GM23338 (cell line): Measurements from ENCODE around the gene TAOK2. TPM values are rescaled to one million over a fixed set of nuclear protein-coding genes. Genes with fewer than 3 reads are reported as not detected.
A peak's percentile ranks its signal among the peaks of the same experiment; 100 is the strongest.

ENCODE experiments used
- ATAC-seq: fragments of 200-7000 bp; cut with Tn5 transposase; 3 replicates; pipeline ENCODE4 v1.9.1; 2020
- DNase-seq: peaks from one replicate; pipeline ENCODE4 v3.0.0-alpha.2; 2015; ENCODE audit warnings: low spot score
- H2AFZ ChIP-seq: fragments of 200-600 bp; sonication (generic); 2 replicates; pipeline ENCODE4 v1.8.0; 2016; ENCODE audit warnings: antibody characterized with exemption, mild to moderate bottlenecking, moderate library complexity
- H3F3A ChIP-seq: fragments of 200-600 bp; sonication (generic); replicated peaks from 2 replicates; pipeline ENCODE4 v1.8.0; 2017; ENCODE audit warnings: antibody characterized with exemption, mixed run types, low read depth
- H3K27ac ChIP-seq: fragments of 200-600 bp; sonication (generic); 2 replicates; pipeline ENCODE4 v1.6.1; 2016; ENCODE audit warnings: low read depth
- H3K27me3 ChIP-seq: fragments of 200-600 bp; sonication (generic); 2 replicates; pipeline ENCODE4 v1.8.0; 2016; ENCODE audit warnings: mild to moderate bottlenecking, mixed run types, moderate library complexity; ENCODE audit not compliant: insufficient read depth
- H3K36me3 ChIP-seq: fragments of 200-600 bp; sonication (generic); 2 replicates; pipeline ENCODE4 v1.8.0; 2016; ENCODE audit warnings: mild to moderate bottlenecking; ENCODE audit not compliant: insufficient read depth
- H3K4me1 ChIP-seq: fragments of 200-600 bp; sonication (generic); 2 replicates; pipeline ENCODE4 v1.8.0; 2016; ENCODE audit warnings: mild to moderate bottlenecking, moderate library complexity; ENCODE audit not compliant: insufficient read depth
- H3K4me2 ChIP-seq: fragments of 200-600 bp; sonication (generic); 2 replicates; pipeline ENCODE4 v1.7.1; 2017; ENCODE audit warnings: mixed run types
- H3K4me3 ChIP-seq: fragments of 200-600 bp; sonication (generic); 2 replicates; pipeline ENCODE4 v1.6.1; 2016; ENCODE audit warnings: mixed run types
- H3K79me2 ChIP-seq: fragments of 200-600 bp; sonication (generic); replicated peaks from 2 replicates; pipeline ENCODE4 v1.8.0; 2017; ENCODE audit warnings: mild to moderate bottlenecking; ENCODE audit not compliant: insufficient read depth
- H3K9me2 ChIP-seq: fragments of 200-600 bp; sonication (generic); 2 replicates; pipeline ENCODE4 v1.8.0; 2017; ENCODE audit not compliant: insufficient read depth
- H4K20me1 ChIP-seq: fragments of 200-600 bp; sonication (generic); replicated peaks from 2 replicates; pipeline ENCODE4 v1.8.0; 2017; ENCODE audit warnings: mild to moderate bottlenecking; ENCODE audit not compliant: insufficient read depth
- H3K27ac Mint-ChIP-seq: 2 replicates; pipeline ENCODE4 v1.8.0; 2020; ENCODE audit warnings: inconsistent platforms, mild to moderate bottlenecking, moderate library complexity, mixed read lengths
- H3K27me3 Mint-ChIP-seq: 3 replicates; pipeline ENCODE4 v1.8.0; 2022; ENCODE audit warnings: low read depth, mild to moderate bottlenecking, moderate library complexity, mixed read lengths, inconsistent platforms; ENCODE audit not compliant: insufficient read depth, poor library complexity
- H3K36me3 Mint-ChIP-seq: 3 replicates; pipeline ENCODE4 v1.8.0; 2021; ENCODE audit warnings: low read depth, mild to moderate bottlenecking, inconsistent platforms, moderate library complexity, mixed read lengths
- H3K4me1 Mint-ChIP-seq: 3 replicates; pipeline ENCODE4 v1.8.0; 2020; ENCODE audit warnings: mild to moderate bottlenecking, inconsistent platforms, mixed read lengths
- H3K4me3 Mint-ChIP-seq: 3 replicates; pipeline ENCODE4 v1.8.0; 2021; ENCODE audit warnings: moderate library complexity, mild to moderate bottlenecking, inconsistent platforms, mixed read lengths
- H3K9me3 Mint-ChIP-seq: 3 replicates; pipeline ENCODE4 v1.8.0; 2020; ENCODE audit warnings: moderate library complexity, mild to moderate bottlenecking, inconsistent platforms, mixed read lengths
- CREB1 ChIP-seq: fragments of 250-450 bp; sonication (Bioruptor Pico); IDR thresholded peaks from 2 replicates; pipeline ENCODE4 v1.5.0; 2020; ENCODE audit warnings: low read depth, mild to moderate bottlenecking, moderate library complexity
- EZH2 ChIP-seq: fragments of 200-600 bp; sonication (generic); IDR thresholded peaks from one replicate; pipeline ENCODE4 v1.8.0; 2017; ENCODE audit warnings: antibody characterized with exemption, mild to moderate bottlenecking, low read depth; ENCODE audit not compliant: unreplicated experiment
- EZH2phosphoT487 ChIP-seq: fragments of 200-600 bp; sonication (generic); IDR thresholded peaks from one replicate; pipeline ENCODE4 v1.8.1; 2018; ENCODE audit warnings: antibody characterized with exemption; ENCODE audit not compliant: unreplicated experiment
- JUNB ChIP-seq: IDR thresholded peaks from one replicate; pipeline ENCODE4 v1.6.1; 2016; ENCODE audit warnings: antibody characterized with exemption; ENCODE audit not compliant: unreplicated experiment
- NANOG ChIP-seq: IDR thresholded peaks from 2 replicates; pipeline ENCODE4 v1.6.1; 2016; ENCODE audit warnings: antibody characterized with exemption, borderline replicate concordance
- STAT1 ChIP-seq: IDR thresholded peaks from one replicate; pipeline ENCODE4 v1.6.1; 2016; ENCODE audit warnings: antibody characterized with exemption; ENCODE audit not compliant: unreplicated experiment
- ZNF114 ChIP-seq: fragments of 250-450 bp; sonication (Bioruptor Pico); IDR thresholded peaks from 2 replicates; pipeline ENCODE4 v1.5.0; 2020; ENCODE audit warnings: mild to moderate bottlenecking, moderate library complexity
- ZNF331 ChIP-seq: fragments of 250-450 bp; sonication (Bioruptor Pico); IDR thresholded peaks from 2 replicates; pipeline ENCODE4 v1.5.0; 2020; ENCODE audit warnings: low read depth, mild to moderate bottlenecking, moderate library complexity
- polyA plus RNA-seq: library from polyadenylated mRNA; unstranded; fragments of >200 nt; fragmentation: Nextera tagmentation; extraction: Ambion mirVana; gene quantifications from 2 replicates; pipeline ENCODE4 v1.2.1, GENCODE V29; 2016
- total RNA-seq: library from RNA; depleted of rRNA; stranded (reverse); fragments of >200 nt; shearing (Covaris generic); gene quantifications from 2 replicates; pipeline ENCODE4 v1.2.3, GENCODE V29; 2014
- TF ChIP-seq, protein P1 (sequence below): IDR thresholded peaks from 2 replicates; pipeline ENCODE4 v1.6.1; 2016; ENCODE audit warnings: antibody characterized with exemption
- TF ChIP-seq, protein P2 (sequence below): IDR thresholded peaks from one replicate; pipeline ENCODE4 v1.6.1; 2018; ENCODE audit warnings: antibody characterized with exemption; ENCODE audit not compliant: unreplicated experiment
- TF ChIP-seq, protein P3 (sequence below), 2 experiments: fragments of 200-600 bp in 1 of 2; sonication (generic) in 1 of 2; conservative IDR thresholded peaks; 2 replicates each; pipeline versions ENCODE4 v1.5.1 to v1.6.1; 2016 to 2017; ENCODE audit warnings: antibody characterized with exemption in 2 of 2, low read depth in 2 of 2, mild to moderate bottlenecking in 2 of 2, moderate library complexity in 1 of 2
- TF ChIP-seq, protein P4 (sequence below): fragments of 250-450 bp; sonication (Bioruptor Pico); IDR thresholded peaks from 2 replicates; pipeline ENCODE4 v1.5.0; 2020; ENCODE audit warnings: mild to moderate bottlenecking, moderate library complexity

Gene TAOK2
- total and polyA plus RNA-seq, 2 experiments from 2014 or later = 8.8 to 45.2 TPM

DNA sequence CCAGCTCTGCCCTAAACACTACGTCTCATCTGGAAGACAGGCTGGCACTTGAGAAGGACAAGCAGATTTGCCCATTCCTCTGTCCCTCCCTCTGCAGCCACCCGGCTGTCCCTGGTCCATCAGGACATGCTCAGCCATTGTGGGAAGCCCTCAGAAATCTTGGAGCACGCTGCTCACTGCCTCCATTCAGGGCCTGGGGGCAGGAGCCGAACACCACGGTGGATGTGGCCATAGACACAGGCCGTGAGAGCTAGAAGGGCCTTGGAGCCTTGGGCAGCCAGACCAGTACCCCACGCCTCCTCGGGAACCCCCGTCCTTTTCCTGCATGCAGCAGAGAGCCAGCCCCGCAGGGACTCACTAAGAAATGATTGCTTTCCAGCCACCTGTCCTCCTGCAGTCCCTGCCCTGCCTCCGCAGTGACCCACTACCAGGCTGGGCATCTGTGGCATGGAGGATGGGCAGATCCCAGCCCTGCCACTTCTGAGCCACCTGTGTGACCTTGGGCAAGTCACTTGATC is 33.8 kb downstream of the TAOK2 start (continued):
- TF ChIP-seq, protein P1, sequence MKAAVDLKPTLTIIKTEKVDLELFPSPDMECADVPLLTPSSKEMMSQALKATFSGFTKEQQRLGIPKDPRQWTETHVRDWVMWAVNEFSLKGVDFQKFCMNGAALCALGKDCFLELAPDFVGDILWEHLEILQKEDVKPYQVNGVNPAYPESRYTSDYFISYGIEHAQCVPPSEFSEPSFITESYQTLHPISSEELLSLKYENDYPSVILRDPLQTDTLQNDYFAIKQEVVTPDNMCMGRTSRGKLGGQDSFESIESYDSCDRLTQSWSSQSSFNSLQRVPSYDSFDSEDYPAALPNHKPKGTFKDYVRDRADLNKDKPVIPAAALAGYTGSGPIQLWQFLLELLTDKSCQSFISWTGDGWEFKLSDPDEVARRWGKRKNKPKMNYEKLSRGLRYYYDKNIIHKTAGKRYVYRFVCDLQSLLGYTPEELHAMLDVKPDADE = no peak
- TF ChIP-seq STAT1 (no peak), CREB1 (CRISPR knock-in tag) (no peak), ZNF114 (CRISPR knock-in tag) (no peak), NANOG (no peak), EZH2 (no peak), EZH2phosphoT487 (no peak), ZNF331 (no peak)
- TF ChIP-seq, protein P2, sequence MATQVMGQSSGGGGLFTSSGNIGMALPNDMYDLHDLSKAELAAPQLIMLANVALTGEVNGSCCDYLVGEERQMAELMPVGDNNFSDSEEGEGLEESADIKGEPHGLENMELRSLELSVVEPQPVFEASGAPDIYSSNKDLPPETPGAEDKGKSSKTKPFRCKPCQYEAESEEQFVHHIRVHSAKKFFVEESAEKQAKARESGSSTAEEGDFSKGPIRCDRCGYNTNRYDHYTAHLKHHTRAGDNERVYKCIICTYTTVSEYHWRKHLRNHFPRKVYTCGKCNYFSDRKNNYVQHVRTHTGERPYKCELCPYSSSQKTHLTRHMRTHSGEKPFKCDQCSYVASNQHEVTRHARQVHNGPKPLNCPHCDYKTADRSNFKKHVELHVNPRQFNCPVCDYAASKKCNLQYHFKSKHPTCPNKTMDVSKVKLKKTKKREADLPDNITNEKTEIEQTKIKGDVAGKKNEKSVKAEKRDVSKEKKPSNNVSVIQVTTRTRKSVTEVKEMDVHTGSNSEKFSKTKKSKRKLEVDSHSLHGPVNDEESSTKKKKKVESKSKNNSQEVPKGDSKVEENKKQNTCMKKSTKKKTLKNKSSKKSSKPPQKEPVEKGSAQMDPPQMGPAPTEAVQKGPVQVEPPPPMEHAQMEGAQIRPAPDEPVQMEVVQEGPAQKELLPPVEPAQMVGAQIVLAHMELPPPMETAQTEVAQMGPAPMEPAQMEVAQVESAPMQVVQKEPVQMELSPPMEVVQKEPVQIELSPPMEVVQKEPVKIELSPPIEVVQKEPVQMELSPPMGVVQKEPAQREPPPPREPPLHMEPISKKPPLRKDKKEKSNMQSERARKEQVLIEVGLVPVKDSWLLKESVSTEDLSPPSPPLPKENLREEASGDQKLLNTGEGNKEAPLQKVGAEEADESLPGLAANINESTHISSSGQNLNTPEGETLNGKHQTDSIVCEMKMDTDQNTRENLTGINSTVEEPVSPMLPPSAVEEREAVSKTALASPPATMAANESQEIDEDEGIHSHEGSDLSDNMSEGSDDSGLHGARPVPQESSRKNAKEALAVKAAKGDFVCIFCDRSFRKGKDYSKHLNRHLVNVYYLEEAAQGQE = no peak
- TF ChIP-seq, protein P3, sequence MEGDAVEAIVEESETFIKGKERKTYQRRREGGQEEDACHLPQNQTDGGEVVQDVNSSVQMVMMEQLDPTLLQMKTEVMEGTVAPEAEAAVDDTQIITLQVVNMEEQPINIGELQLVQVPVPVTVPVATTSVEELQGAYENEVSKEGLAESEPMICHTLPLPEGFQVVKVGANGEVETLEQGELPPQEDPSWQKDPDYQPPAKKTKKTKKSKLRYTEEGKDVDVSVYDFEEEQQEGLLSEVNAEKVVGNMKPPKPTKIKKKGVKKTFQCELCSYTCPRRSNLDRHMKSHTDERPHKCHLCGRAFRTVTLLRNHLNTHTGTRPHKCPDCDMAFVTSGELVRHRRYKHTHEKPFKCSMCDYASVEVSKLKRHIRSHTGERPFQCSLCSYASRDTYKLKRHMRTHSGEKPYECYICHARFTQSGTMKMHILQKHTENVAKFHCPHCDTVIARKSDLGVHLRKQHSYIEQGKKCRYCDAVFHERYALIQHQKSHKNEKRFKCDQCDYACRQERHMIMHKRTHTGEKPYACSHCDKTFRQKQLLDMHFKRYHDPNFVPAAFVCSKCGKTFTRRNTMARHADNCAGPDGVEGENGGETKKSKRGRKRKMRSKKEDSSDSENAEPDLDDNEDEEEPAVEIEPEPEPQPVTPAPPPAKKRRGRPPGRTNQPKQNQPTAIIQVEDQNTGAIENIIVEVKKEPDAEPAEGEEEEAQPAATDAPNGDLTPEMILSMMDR (conservative IDR thresholded peaks at IDR 0.05; ENCODE audit: low read depth in 2 of 2) = no peak

DNA sequence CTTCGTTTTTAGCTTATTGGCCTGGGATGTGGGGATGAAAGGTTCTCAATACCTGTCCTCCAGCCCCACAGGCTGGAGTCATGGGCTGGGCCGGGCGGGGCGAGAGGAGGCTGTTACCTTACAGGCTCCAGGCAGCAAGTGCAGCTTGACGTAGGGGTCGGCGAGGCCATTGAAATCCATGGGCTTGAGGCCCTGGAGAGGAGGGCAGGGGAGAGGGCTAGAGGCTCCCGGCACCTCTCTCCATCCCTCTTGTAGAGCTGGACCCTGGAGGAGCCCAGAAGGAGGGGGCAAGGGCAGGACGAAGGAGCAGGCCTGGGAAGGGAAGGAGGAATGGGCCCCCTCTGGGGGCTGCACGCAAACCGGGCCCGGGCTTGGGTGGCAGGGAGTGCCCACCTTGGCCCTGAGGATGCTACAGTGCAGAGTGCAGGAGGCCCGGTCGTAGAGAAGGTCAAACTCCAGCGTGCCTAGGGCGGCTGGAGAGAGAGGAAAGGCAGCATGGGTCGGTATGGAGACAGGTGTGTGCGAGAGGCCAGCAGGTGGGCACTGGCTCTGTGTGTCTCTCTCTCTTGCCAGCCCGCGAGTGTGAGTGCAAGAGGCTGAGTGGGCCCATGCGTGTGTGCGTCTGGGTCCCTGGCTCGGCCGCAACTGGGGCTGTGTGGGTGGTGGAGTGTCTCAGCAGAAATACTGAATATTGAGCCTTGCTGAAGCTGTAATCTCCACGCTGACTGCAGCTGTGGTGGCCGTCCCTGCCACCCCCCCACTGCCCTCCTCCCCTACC is 35.6 kb downstream of the TAOK2 start:
- Histone ChIP-seq H3K27me3 (peaks cover 33% of the 10 kb centered on the region), H3K27ac (no peak overlapping the region), H3K36me3 (no peaks in the 10 kb centered on the region), H3K9me2 (no peaks in the 10 kb centered on the region), H3F3A (0 out of 2 replicates have a peak, but pooled peaks cover 4% of the 10 kb centered on the region), H3K4me1 (peaks cover 11% of the 10 kb centered on the region; the same call in 1 of the 2 replicates), H3K4me3 (peak overlapping the region; percentile 91; the same call in 1 of the 2 replicates), H3K79me2 (no peaks in the 10 kb centered on the region), H4K20me1 (no peaks in the 10 kb centered on the region), H2AFZ (no peak overlapping the region), H3K4me2 (peak overlapping the region; percentile 95; the same call in 1 of the 2 replicates)
- Mint-ChIP-seq H3K27ac (no peak overlapping the region), H3K27me3 (peaks cover 34% of the 10 kb centered on the region), H3K36me3 (no peaks in the 10 kb centered on the region), H3K4me3 (peak overlapping the region; percentile 39; the same call in 2 of the 3 replicates), H3K4me1 (peaks cover 23% of the 10 kb centered on the region), H3K9me3 (peaks cover 2% of the 10 kb centered on the region; the same call in 1 of the 3 replicates)
- peak; percentile 27 for DNase-seq
- ATAC-seq = no peak
- TF ChIP-seq, protein P4, sequence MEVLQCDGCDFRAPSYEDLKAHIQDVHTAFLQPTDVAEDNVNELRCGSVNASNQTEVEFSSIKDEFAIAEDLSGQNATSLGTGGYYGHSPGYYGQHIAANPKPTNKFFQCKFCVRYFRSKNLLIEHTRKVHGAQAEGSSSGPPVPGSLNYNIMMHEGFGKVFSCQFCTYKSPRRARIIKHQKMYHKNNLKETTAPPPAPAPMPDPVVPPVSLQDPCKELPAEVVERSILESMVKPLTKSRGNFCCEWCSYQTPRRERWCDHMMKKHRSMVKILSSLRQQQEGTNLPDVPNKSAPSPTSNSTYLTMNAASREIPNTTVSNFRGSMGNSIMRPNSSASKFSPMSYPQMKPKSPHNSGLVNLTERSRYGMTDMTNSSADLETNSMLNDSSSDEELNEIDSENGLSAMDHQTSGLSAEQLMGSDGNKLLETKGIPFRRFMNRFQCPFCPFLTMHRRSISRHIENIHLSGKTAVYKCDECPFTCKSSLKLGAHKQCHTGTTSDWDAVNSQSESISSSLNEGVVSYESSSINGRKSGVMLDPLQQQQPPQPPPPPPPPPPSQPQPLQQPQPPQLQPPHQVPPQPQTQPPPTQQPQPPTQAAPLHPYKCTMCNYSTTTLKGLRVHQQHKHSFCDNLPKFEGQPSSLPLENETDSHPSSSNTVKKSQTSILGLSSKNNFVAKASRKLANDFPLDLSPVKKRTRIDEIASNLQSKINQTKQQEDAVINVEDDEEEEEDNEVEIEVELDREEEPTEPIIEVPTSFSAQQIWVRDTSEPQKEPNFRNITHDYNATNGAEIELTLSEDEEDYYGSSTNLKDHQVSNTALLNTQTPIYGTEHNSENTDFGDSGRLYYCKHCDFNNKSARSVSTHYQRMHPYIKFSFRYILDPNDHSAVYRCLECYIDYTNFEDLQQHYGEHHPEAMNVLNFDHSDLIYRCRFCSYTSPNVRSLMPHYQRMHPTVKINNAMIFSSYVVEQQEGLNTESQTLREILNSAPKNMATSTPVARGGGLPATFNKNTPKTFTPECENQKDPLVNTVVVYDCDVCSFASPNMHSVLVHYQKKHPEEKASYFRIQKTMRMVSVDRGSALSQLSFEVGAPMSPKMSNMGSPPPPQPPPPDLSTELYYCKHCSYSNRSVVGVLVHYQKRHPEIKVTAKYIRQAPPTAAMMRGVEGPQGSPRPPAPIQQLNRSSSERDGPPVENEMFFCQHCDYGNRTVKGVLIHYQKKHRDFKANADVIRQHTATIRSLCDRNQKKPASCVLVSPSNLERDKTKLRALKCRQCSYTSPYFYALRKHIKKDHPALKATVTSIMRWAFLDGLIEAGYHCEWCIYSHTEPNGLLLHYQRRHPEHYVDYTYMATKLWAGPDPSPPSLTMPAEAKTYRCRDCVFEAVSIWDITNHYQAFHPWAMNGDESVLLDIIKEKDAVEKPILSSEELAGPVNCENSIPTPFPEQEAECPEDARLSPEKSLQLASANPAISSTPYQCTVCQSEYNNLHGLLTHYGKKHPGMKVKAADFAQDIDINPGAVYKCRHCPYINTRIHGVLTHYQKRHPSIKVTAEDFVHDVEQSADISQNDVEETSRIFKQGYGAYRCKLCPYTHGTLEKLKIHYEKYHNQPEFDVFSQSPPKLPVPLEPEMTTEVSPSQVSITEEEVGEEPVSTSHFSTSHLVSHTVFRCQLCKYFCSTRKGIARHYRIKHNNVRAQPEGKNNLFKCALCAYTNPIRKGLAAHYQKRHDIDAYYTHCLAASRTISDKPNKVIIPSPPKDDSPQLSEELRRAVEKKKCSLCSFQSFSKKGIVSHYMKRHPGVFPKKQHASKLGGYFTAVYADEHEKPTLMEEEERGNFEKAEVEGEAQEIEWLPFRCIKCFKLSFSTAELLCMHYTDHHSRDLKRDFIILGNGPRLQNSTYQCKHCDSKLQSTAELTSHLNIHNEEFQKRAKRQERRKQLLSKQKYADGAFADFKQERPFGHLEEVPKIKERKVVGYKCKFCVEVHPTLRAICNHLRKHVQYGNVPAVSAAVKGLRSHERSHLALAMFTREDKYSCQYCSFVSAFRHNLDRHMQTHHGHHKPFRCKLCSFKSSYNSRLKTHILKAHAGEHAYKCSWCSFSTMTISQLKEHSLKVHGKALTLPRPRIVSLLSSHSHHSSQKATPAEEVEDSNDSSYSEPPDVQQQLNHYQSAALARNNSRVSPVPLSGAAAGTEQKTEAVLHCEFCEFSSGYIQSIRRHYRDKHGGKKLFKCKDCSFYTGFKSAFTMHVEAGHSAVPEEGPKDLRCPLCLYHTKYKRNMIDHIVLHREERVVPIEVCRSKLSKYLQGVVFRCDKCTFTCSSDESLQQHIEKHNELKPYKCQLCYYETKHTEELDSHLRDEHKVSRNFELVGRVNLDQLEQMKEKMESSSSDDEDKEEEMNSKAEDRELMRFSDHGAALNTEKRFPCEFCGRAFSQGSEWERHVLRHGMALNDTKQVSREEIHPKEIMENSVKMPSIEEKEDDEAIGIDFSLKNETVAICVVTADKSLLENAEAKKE (CRISPR knock-in tag) = no peak
- TF ChIP-seq JUNB (no peak), ZNF331 (no peak)
